A549 (cell line): Measurements from ENCODE around the gene AIF1L.

Source experiments
- CTCF ChIP-seq: fragments of >200 bp; sonication (Bioruptor Twin); formaldehyde crosslinking; IDR thresholded peaks from 3 replicates; pipeline ENCODE4 v1.5.1; 2016
- E2F6 ChIP-seq: IDR thresholded peaks from 2 replicates; pipeline ENCODE4 v1.6.1; 2012; ENCODE audit warnings: low read depth, borderline replicate concordance
- EP300 ChIP-seq, 2 experiments: fragments of >200 bp; sonication (Bioruptor Twin); formaldehyde crosslinking; IDR thresholded peaks; 2 replicates in 1 of 2; 3 replicates in 1 of 2; pipeline ENCODE4 v1.6.1; 2016 to 2017
- ESRRA ChIP-seq: fragments of 150-350 bp; IDR thresholded peaks from 2 replicates; pipeline ENCODE4 v1.6.1; 2014; ENCODE audit warnings: mild to moderate bottlenecking, low read length, borderline replicate concordance
- FOSL2 ChIP-seq, 2 experiments: fragments of 450-650 bp in 1 of 2; fragments of >200 bp in 1 of 2; sonication (Bioruptor Twin) in 1 of 2; formaldehyde crosslinking; IDR thresholded peaks; 2 replicates each; pipeline versions ENCODE4 v1.5.0 to v1.6.1; 2016 to 2020; ENCODE audit warnings: mild to moderate bottlenecking in 1 of 2, moderate library complexity in 1 of 2
- GATA3 ChIP-seq: IDR thresholded peaks from 2 replicates; pipeline ENCODE4 v1.6.1; 2012; ENCODE audit warnings: borderline replicate concordance
- JUNB ChIP-seq: fragments of >200 bp; sonication (Bioruptor Twin); formaldehyde crosslinking; IDR thresholded peaks from 2 replicates; pipeline ENCODE4 v1.6.1; 2016
- MAX ChIP-seq: IDR thresholded peaks from 2 replicates; pipeline ENCODE4 v1.6.1; 2012
- MYC ChIP-seq: IDR thresholded peaks from 2 replicates; pipeline ENCODE4 v1.6.1; 2012; ENCODE audit warnings: mild to moderate bottlenecking, inconsistent platforms, low read length, improper control_type of control experiment, borderline replicate concordance
- POLR2A ChIP-seq: IDR thresholded peaks from 2 replicates; pipeline ENCODE4 v1.6.1; 2012; ENCODE audit warnings: mild to moderate bottlenecking, low read length
- RCOR1 ChIP-seq: fragments of 150-350 bp; IDR thresholded peaks from 2 replicates; pipeline ENCODE4 v1.6.1; 2014; ENCODE audit warnings: antibody characterized with exemption, low read length, low read depth
- SMC3 ChIP-seq: fragments of >200 bp; sonication (Bioruptor Twin); formaldehyde crosslinking; IDR thresholded peaks from 3 replicates; pipeline ENCODE4 v1.6.1; 2018; ENCODE audit warnings: inconsistent platforms

GRCh38 chr9:131142160-131142559 lies 45.8 kb downstream of the AIF1L start:
- TF ChIP-seq ESRRA (no peak), CTCF (no peak), GATA3 (no peak), POLR2A (no peak), MAX (no peak), EP300 (IDR thresholded peaks at IDR 0.05) (no peak), MYC (no peak), RCOR1 (no peak), JUNB (no peak), E2F6 (no peak), SMC3 (no peak), FOSL2 (IDR thresholded peaks at IDR 0.05) (no peak), FOSL2 (CRISPR knock-in tag; IDR thresholded peaks at IDR 0.05) (no peak)
